Measurements from ENCODE around the gene VPS37B. TPM values are rescaled to one million over a fixed set of nuclear protein-coding genes. Genes with fewer than 3 reads are reported as not detected.

Gene VPS37B
- total RNA-seq, 2 experiments from 2014 or later = 17.8 to 18.4 TPM

DNA sequence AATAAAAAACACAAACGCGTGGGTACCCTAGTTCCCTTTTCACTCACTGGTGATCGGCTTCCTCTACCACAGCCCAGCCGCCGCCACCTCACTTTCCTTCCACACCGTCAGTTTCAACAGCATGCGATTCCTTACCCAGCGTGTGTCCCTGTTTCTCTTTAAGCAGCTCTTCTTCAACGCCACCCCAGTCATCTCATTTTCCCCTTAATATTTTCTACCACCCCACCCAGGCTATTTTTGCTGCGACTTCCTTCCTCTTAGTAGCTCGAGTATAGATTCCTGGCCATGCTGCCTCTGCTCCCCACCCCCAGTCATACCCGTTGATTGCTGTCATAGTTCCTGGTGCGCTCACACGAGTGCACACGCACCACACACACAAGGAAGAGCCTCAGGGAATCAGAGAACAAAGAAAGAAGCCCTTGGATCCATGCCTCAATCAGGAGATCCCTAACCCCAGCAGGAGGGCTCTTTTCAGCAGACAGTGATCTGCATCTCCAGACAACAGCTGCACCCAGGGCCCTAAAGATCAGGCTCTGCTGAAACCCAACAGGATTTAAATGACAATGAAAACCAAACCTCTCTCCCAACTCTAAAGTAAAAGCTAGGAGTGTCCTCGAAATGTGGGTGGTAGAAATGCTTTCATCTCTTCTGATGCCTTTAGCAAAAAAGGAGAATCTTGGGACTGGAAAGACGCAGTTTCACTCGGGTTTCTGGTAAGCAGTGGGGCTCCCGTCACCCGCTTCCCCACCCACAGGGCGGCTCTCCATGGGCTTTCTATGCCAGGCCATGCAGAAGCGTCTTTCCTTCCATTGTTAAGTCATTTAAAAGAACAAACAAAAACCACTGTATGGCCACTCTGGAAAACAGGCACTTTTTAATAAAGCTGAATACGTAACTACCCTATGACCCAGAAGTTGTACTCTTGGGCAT is 23.8 kb downstream of the VPS37B start:
- H3K4me1 Mint-ChIP-seq (ENCODE audit: low read depth) = peaks cover 59% of the 10 kb centered on the region
- H3K27me3 Mint-ChIP-seq = peaks cover 2% of the 10 kb centered on the region
- H3K36me3 Mint-ChIP-seq (ENCODE audit: low read depth) = peaks cover 26% of the 10 kb centered on the region
- intact Hi-C loops (cut with micrococcal nuclease) = no loop called here
- no peaks in the 10 kb centered on the region for H3K9me3 Mint-ChIP-seq
- peak; percentile 57 for ATAC-seq
- H3K27ac Mint-ChIP-seq = peak overlapping the region; percentile 51
- peak overlapping the region; percentile 47 for H3K4me3 Mint-ChIP-seq
- TF ChIP-seq, protein P1, sequence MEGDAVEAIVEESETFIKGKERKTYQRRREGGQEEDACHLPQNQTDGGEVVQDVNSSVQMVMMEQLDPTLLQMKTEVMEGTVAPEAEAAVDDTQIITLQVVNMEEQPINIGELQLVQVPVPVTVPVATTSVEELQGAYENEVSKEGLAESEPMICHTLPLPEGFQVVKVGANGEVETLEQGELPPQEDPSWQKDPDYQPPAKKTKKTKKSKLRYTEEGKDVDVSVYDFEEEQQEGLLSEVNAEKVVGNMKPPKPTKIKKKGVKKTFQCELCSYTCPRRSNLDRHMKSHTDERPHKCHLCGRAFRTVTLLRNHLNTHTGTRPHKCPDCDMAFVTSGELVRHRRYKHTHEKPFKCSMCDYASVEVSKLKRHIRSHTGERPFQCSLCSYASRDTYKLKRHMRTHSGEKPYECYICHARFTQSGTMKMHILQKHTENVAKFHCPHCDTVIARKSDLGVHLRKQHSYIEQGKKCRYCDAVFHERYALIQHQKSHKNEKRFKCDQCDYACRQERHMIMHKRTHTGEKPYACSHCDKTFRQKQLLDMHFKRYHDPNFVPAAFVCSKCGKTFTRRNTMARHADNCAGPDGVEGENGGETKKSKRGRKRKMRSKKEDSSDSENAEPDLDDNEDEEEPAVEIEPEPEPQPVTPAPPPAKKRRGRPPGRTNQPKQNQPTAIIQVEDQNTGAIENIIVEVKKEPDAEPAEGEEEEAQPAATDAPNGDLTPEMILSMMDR (IDR thresholded peaks at IDR 0.05) = no peak
- ChIA-PET CTCF (interaction anchor here (0.7 to 6.2 kb wide), 13 partner anchors 10 to 365 kb away, joined by 3 to 55 read pairs (median 4); no protein-coding TSS in a partner anchor), POLR2A (interaction anchor here (0.8 to 21.6 kb wide), 9 partner anchors 8 to 102 kb away, joined by 3 to 239 read pairs (median 3); partner anchors contain the start of genes ABCB9 and VPS37B)
- DNase-seq = peak; percentile 86

GRCh38 chr12:122870867-122871664 is 24.9 kb downstream of the VPS37B start:
- H3K27ac Mint-ChIP-seq = peak overlapping the region; percentile 51
- ChIA-PET POLR2A (interaction anchor here (1.2 to 21.6 kb wide), 6 partner anchors 9 to 94 kb away, joined by 3 to 239 read pairs (median 5); partner anchors contain the start of gene VPS37B), CTCF (interaction anchor here (0.7 to 6.2 kb wide), 14 partner anchors 11 to 106 kb away, joined by 3 to 55 read pairs (median 4); no protein-coding TSS in a partner anchor)
- H3K4me3 Mint-ChIP-seq = peak overlapping the region; percentile 47
- peaks cover 50% of the 10 kb centered on the region for H3K4me1 Mint-ChIP-seq (ENCODE audit: low read depth)
- DNase-seq = no peak
- no peaks in the 10 kb centered on the region for H3K9me3 Mint-ChIP-seq
- intact Hi-C loops (cut with micrococcal nuclease) = no loop called here
- TF ChIP-seq, protein P1 (IDR thresholded peaks at IDR 0.05) = no peak
- no peak for ATAC-seq
- peaks cover 2% of the 10 kb centered on the region for H3K27me3 Mint-ChIP-seq
- H3K36me3 Mint-ChIP-seq (ENCODE audit: low read depth) = peaks cover 30% of the 10 kb centered on the region

DNA sequence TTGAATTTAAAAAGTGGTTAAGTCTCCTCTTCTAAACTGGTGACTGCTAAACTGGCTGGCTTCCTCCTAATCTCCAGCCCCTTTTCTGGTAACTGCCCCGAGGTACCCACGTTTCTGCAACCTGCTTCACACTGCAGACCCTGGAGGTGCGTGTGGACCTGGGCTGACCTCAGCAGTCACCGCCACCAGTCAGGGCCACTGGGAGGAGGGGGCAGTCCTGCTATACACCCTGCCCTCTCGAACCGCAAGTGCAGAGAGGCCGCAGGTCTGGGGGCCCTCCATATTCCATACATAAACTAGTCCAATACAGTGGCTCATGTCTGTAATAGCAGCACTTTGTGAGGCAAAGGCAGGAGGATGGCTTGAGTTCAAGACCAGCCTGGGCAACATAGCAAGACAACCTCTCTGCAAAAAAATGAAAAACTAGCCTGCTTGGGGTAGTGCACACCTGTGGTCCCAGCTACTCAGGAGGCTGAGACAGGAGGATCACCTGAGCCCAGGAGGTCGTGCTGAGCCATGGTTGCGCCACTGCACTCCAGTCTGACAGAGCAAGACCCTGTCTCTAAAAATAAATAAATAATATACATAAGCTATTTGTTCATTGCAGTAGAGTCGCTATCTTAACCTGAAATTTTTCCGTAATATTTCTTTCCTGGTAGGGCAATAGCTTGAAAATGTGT is 25.6 kb downstream of the VPS37B start:
- CTCF ChIA-PET = interaction anchor here (0.9 to 6.2 kb wide), 9 partner anchors 10 to 87 kb away, joined by 3 to 55 read pairs (median 5); no protein-coding TSS in a partner anchor
- peaks cover 30% of the 10 kb centered on the region for H3K36me3 Mint-ChIP-seq (ENCODE audit: low read depth)
- intact Hi-C loops (cut with micrococcal nuclease) = no loop called here
- H3K4me1 Mint-ChIP-seq (ENCODE audit: low read depth) = peaks cover 42% of the 10 kb centered on the region
- peaks cover 2% of the 10 kb centered on the region for H3K27me3 Mint-ChIP-seq
- ATAC-seq (no peak), DNase-seq (no peak)
- H3K27ac Mint-ChIP-seq = no peak overlapping the region
- no peak overlapping the region for H3K4me3 Mint-ChIP-seq
- TF ChIP-seq, protein P1 (IDR thresholded peaks at IDR 0.05) = no peak
- POLR2A ChIA-PET = interaction anchor here (1.2 to 21.6 kb wide), 4 partner anchors 10 to 64 kb away, joined by 3 to 239 read pairs (median 8); partner anchors contain the start of gene VPS37B
- H3K9me3 Mint-ChIP-seq = no peaks in the 10 kb centered on the region

GRCh38 chr12:122869207-122869973 is 26.5 kb downstream of the VPS37B start:
- Mint-ChIP-seq H3K9me3 (no peaks in the 10 kb centered on the region), H3K36me3 (ENCODE audit: low read depth) (peaks cover 31% of the 10 kb centered on the region), H3K4me1 (ENCODE audit: low read depth) (peaks cover 38% of the 10 kb centered on the region), H3K27me3 (peaks cover 2% of the 10 kb centered on the region), H3K27ac (no peak overlapping the region), H3K4me3 (no peak overlapping the region)
- TF ChIP-seq, protein P1 (IDR thresholded peaks at IDR 0.05) = no peak
- ATAC-seq (no peak), DNase-seq (no peak)
- POLR2A ChIA-PET = interaction anchor here (1.2 kb wide), 1 partner anchor 97 kb away, joined by 3 read pairs; the partner anchor contains the start of gene ABCB9
- intact Hi-C loops (cut with micrococcal nuclease) = no loop called here
- CTCF ChIA-PET = interaction anchor here (1.0 to 6.2 kb wide), 3 partner anchors 9 to 83 kb away, joined by 3 to 55 read pairs (median 5); no protein-coding TSS in a partner anchor

Data from activated CD8-positive, alpha-beta T cell treated with anti-CD3 and anti-CD28 coated beads for 36 hours (primary cell).